ENCODE measurements around the gene CC2D1B.

DNA sequence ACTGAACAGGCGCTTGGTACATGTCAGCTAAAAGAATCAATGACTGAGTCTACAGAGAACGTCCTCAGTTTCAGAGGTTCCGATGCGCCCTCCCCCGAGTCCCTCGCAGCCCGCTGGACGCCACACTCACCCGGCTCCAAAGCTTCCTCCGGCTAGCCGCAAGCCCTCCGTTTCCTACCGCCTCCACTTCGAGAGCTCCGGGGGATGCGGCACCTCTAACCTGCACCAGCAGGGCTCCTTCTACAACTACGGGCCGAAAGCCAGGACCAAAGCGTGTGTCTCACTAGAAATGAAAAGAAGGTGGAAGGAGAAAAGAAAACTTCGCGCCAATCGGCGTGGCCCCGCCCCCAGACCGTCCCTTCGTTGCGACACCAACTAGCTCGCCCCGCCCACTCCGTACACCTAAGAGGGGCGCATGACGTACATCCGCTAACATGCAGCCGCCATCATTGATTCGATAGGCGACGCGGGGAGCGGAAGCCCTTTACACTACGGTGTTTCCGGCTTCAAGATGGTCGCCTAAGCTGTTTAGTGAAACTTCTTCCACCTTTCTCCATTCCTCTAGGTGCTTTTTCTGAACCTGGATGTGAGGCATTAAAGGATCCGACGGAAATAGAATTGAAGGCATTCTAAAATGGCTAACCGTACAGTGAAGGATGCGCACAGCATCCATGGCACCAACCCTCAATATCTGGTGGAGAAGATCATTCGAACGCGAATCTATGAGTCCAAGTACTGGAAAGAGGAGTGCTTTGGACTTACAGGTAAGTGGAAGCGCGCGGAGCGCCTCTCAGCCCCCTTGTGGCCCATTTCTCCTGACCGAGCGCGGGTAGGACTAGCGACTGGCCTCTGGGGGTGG is 38.3 kb upstream of the CC2D1B start, which contains the start of the genes ORC1 and PRPF38A:
- peak in 1 of 2 donors; percentile 51 for TF ChIP-seq POLR2A (IDR thresholded peaks at IDR 0.05)
- TF ChIP-seq, protein P1, sequence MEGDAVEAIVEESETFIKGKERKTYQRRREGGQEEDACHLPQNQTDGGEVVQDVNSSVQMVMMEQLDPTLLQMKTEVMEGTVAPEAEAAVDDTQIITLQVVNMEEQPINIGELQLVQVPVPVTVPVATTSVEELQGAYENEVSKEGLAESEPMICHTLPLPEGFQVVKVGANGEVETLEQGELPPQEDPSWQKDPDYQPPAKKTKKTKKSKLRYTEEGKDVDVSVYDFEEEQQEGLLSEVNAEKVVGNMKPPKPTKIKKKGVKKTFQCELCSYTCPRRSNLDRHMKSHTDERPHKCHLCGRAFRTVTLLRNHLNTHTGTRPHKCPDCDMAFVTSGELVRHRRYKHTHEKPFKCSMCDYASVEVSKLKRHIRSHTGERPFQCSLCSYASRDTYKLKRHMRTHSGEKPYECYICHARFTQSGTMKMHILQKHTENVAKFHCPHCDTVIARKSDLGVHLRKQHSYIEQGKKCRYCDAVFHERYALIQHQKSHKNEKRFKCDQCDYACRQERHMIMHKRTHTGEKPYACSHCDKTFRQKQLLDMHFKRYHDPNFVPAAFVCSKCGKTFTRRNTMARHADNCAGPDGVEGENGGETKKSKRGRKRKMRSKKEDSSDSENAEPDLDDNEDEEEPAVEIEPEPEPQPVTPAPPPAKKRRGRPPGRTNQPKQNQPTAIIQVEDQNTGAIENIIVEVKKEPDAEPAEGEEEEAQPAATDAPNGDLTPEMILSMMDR (IDR thresholded peaks at IDR 0.05), result peak in 3 of 4 experiments; percentile 15 to 36 (median 33)
